Measurements from ENCODE around the gene MCUB.

- TF ChIP-seq CTCF (IDR thresholded peaks at IDR 0.05; ENCODE audit: low read length) (no peak), EZH2 (optimal IDR thresholded peaks at IDR 0.05; ENCODE audit: low read depth, low read length) (no peak), EZH2phosphoT487 (IDR thresholded peaks at IDR 0.05; ENCODE audit: low read length) (no peak)
These were observed 168.3 kb downstream of the MCUB start for GRCh38 chr4:109728385-109728784.
